Astrocyte (in vitro differentiated cells and primary cell): ENCODE results near the gene CHD5.

Experiments
- CTCF ChIP-seq: IDR thresholded peaks from 2 replicates; pipeline ENCODE4 v1.5.1; 2011; ENCODE audit warnings: low read depth, mild to moderate bottlenecking, inconsistent platforms, low read length, moderate library complexity; ENCODE audit not compliant: insufficient read depth
- EZH2 ChIP-seq: IDR thresholded peaks from 2 replicates; pipeline ENCODE4 v1.6.1; 2012; ENCODE audit warnings: mild to moderate bottlenecking, low read length, inconsistent platforms; ENCODE audit not compliant: insufficient read depth

- TF ChIP-seq CTCF: no peak
- no peak for TF ChIP-seq EZH2
Measured at GRCh38 chr1:6077919-6078318, 102.2 kb downstream of the CHD5 start.
